Right ventricle myocardium inferior (tissue), 1 donor: Measurements from ENCODE around the gene SLC2A14. TPM values are rescaled to one million over a fixed set of nuclear protein-coding genes. Genes with fewer than 3 reads are reported as not detected.
"Not testable (repeated sequence)": the region's sequence is repeated elsewhere in the genome, so short reads cannot be mapped to it uniquely, and the experiment has no call there.

Experiments used
- ATAC-seq: fragments of 200-7000 bp; cut with Tn5 transposase; one replicate; pipeline ENCODE4 v1.9.1; 2020; ENCODE audit warnings: mild to moderate bottlenecking, moderate library complexity
- DNase-seq: peaks from one replicate; pipeline ENCODE4 v3.0.0; 2021; ENCODE audit errors: missing footprints
- intact Hi-C: fragments of 100-400 bp; cut with DNase I; formaldehyde crosslinking; loops from one replicate; pipeline ENCODE4 v1.11.0; 2022
- total RNA-seq: library from RNA; stranded (reverse); fragmentation: NEBNext Ultra II Directional; extraction: Animal tissue kit (Norgen Biotek cat#: 25700); gene quantifications from one replicate; pipeline ENCODE4 v1.2.1, GENCODE V29; 2021
- donor health status: DM: no; HTN: yes; CAD: no; lungs with severe emphysema.

Gene SLC2A14
- total RNA-seq, 1 donor from 2014 or later: not detected

DNA sequence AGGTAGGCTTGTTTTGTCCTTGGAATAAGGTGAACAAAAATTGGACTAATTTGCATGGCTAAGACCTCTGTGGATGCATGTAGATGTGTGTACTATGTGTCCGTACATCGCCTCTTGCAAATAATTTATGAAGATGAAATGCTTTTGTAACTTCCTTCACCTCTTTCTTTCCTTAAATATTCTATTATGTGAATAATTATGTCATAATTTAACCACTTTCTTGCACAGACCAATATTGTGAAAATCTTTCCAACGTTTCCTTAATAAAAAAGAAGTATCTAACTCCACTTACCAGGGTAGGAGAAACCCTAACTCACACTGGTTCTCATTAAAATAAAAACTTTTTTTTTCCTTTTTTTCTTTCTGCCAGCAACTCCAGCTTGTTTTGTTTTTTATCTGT lies 79.5 kb downstream of the SLC2A14 start:
- intact Hi-C loops: no loop called here
- ATAC-seq (no peak), DNase-seq (no peak)

DNA sequence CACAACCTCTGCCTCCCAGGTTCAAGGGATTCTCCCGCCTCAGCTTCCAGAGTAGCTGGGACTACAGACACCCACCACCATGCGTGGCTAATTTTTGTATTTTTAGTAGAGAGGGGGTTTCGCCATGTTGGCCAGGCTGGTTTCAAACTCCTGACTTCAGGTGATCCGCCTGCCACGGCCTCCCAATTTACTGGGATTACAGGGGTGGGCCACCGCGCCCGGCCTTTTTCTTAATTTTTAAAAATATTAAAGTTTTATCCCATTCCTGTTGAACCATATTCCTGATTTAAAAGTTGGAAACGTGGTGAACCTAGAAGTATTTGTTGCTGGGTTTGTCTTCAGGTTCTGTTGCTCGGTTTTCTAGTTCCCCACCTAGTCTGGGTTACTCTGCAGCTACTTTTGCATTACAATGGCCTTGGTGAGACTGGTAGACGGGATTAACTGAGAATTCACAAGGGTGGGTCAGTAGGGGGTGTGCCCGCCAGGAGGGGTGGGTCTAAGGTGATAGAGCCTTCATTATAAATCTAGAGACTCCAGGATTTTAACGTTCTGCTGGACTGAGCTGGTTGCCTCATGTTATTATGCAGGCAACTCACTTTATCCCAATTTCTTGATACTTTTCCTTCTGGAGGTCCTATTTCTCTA lies 83.7 kb downstream of the SLC2A14 start, which contains the start of gene NANOG:
Gene NANOG (plus strand): TSS at position 519 of the 645 bp plus-strand sequence. CDS start 213 bp downstream, outside the sequence.
- ATAC-seq, DNase-seq, intact Hi-C loops: not testable (repeated sequence)

DNA sequence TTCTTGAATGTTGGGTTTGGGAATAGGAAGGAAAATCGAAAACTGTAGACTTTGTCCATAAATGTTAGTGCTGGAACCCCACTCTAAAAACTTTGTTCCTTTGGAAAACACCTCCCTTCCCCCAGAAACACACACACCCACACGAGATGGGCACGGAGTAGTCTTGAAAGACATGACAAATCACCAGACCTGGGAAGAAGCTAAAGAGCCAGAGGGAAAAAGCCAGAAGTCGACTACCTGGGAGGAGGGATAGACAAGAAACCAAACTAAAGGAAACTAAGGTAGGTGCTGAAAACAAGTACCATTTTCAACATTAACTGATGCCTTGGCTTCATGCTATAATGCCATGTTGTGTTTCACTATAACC lies 84.4 kb downstream of the SLC2A14 start:
- intact Hi-C loops: no loop called here
- ATAC-seq: no peak
- no peak for DNase-seq

DNA sequence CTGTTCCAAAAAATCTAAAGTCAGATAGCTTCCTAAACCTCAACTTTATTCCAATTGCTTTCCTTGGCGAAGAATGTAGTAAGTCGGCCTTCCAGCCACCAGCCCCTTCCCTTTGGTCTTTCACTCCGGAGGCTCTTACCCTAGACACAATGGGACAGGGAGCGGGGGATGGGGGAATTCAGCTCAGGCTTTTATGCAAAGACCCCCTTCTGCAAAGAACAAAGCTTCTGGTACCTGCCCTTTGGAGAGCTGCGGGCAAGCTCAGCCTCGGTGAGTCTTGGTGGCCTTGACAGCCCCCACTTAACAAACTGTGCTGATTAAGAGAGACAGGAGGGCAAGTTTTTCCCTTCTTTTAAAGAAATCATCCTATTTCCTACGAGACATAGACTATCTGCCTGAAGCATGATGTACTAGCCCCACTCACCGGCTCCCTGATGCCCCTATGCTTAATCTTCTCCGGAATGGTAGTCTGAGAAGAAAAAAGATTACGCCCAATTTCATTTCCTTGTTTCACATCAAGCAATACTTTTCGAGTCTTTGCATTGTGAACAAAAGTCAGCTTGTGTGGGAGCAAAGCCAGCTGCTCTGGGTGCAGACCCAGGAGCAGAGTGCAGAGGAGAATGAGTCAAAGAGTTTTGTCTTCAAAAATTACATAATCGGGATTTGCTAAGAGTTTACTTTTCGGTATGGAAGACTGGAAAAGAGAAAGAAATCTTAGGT lies 85.0 kb downstream of the SLC2A14 start:
- intact Hi-C loops: no loop called here
- DNase-seq (no peak), ATAC-seq (no peak)

DNA sequence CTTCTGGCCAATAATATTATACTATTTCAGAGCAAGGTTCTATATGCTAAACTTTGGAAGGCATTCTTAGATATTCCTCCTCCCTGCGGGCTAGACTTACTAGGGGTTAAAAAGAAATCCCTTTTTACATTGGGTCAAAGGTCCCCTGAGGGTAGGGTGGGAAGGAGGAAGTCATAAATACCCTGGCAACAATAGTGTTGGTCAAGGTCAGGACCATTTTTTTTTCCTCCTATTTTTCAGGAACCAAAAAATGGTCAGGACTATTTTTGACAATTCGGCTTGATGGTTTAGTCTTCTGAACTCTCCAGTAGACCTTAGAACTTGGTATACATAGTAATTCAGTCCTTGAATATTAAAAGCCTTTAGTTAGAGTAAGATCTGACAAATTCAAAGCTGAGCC lies 88.0 kb downstream of the SLC2A14 start:
- ATAC-seq: no peak
- intact Hi-C loops: no loop called here

DNA sequence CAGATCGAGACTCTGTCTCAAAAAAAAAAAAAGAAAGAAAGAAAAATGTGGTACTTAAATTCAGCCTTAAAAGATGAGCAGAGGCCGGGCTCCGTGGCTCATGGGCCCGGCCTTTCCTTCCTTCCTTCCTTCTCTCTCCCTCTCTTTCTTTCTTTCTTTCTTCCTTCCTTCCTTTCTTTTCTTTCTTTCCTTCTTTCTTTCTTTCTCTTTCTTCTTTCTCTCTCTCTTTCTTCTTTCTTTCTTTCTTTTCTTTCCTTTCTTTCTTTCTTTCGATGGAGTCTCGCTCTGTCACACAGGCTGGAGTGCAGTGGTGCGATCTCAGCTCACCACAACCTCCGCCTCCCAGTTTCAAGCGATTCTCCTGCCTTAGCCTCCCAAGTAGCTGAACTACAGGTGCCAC lies 89.3 kb downstream of the SLC2A14 start:
- intact Hi-C loops, DNase-seq, ATAC-seq: not testable (repeated sequence)

More for the DNA sequence above, 88.0 kb downstream of the SLC2A14 start:
- no peak for DNase-seq

DNA sequence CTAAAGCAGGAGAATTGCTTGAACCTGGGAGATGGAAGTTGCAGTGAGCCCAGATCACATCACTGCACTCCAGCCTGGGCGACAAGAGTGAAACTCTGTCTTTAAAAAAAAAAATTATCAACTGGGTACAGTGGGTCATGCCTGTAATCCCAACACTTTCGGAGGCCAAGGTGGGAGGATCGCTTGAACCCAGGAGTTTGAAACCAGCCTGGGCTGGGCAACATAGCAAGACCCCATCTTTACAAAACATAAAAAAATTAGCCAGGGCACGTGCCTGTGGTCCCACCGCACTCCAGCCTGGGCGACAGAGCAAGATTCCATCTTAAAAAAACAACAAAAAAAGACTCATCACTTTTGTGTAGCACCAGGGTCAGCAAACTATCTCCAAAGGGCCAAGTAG lies 90.7 kb downstream of the SLC2A14 start:
- no peak for DNase-seq
- no peak for ATAC-seq
- intact Hi-C loops: no loop called here

DNA sequence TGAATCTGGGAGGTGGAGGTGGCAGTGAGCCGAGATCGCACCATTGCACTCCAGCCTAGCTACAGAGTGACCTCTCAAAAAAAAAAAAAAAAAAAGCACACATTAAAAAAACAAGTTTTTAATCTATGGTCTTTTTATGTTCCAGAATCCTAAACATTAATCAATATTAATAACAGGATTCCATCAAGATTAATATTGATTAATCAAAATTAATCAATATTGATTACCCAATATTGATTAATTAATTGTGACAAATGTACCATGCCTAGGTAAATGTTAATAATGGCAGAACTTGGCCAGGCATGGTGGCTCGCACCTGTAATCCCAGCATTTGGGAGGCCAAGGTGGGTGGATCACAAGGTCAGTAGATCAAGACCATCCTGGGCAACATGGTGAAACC lies 91.4 kb downstream of the SLC2A14 start:
- intact Hi-C loops: no loop called here
- ATAC-seq (no peak), DNase-seq (no peak)

DNA sequence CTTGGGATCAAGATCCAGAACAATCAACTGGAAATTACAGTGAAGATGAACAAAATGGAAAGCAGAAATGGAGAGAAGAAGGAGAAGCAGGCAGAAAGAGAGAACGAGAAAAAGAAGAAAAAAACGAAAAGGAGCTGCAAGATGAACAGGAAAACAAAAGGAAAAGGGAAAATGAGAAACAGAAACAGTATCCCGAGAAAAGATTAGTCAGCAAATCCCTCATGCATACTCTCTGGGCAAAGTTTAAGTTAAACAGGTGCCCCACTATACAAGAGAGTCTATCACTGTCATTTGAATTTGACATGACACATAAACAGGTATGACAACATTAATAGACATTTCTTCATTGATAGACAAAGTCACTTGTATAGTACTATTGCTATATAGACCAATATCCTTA lies 102.7 kb downstream of the SLC2A14 start:
- DNase-seq (no peak), ATAC-seq (no peak)
- intact Hi-C loops: no loop called here

Other genes with a start within 250 kb of the SLC2A14 start
- not detected for gene APOBEC1, start 207.0 kb downstream of the SLC2A14 start, total RNA-seq
- not detected for gene GDF3, start 177.1 kb downstream of the SLC2A14 start, total RNA-seq
- not detected for gene DPPA3, start 161.5 kb downstream of the SLC2A14 start, total RNA-seq
- not detected for gene CLEC4C, start 125.5 kb downstream of the SLC2A14 start, total RNA-seq
- gene NANOGNB, start 107.7 kb downstream of the SLC2A14 start, total RNA-seq: not detected
- gene NANOG, start 83.5 kb downstream of the SLC2A14 start, total RNA-seq: not detected
- 11.7 TPM for gene SLC2A3, start 63.3 kb upstream of the SLC2A14 start, total RNA-seq
- gene FOXJ2, start 159.8 kb upstream of the SLC2A14 start, total RNA-seq: 23.4 TPM
- 9.0 TPM for gene C3AR1, start 193.4 kb upstream of the SLC2A14 start, total RNA-seq
- 16.6 TPM for gene NECAP1, start 209.4 kb upstream of the SLC2A14 start, total RNA-seq